B cell (primary cell): Measurements from ENCODE around the gene GPC5. TPM values are rescaled to one million over a fixed set of nuclear protein-coding genes. Genes with fewer than 3 reads are reported as not detected.
A peak's percentile ranks its signal among the peaks of the same experiment; 100 is the strongest.

Experiments
- ATAC-seq: fragments of 200-7000 bp; cut with Tn5 transposase; one replicate; pipeline ENCODE4 v1.10.0; 2021; ENCODE audit warnings: low read depth, mild to moderate bottlenecking, moderate number of reproducible peaks, moderate library complexity
- CTCF ChIA-PET: fragments of 350-600 bp; sonication (Branson Sonifier 250); formaldehyde crosslinking; loops from one replicate; lab custom pipeline; 2021; ENCODE audit warnings: antibody characterized with exemption, inconsistent platforms; lab: Charles Lee
- POLR2A ChIA-PET: fragments of 350-600 bp; sonication (Branson Sonifier 250); formaldehyde crosslinking; loops from one replicate; lab custom pipeline; 2021; ENCODE audit warnings: antibody characterized with exemption; lab: Charles Lee
- DNase-seq: peaks from one replicate; pipeline ENCODE4 v3.0.0; 2013
- H2AFZ ChIP-seq: 2 replicates; pipeline ENCODE4 v1.6.1; 2012; ENCODE audit warnings: mild to moderate bottlenecking, low read depth, low read length; ENCODE audit not compliant: insufficient read depth, poor library complexity, severe bottlenecking
- H3K27ac ChIP-seq, 2 donors: 1 replicate in 1 of 2; 2 replicates in 1 of 2; pipeline ENCODE4 v1.5.1; 2012 to 2013; ENCODE audit warnings: low read length in 2 of 2, mild to moderate bottlenecking in 2 of 2, moderate library complexity in 1 of 2
- H3K27me3 ChIP-seq, 4 experiments: fragments of 200-600 bp in 1 of 4; sonication (generic) in 1 of 4; replicated peaks in 1 of 4; 1 replicate in 2 of 4; 2 replicates in 2 of 4; pipeline versions ENCODE4 v1.6.1 to v1.7.0; 2013 to 2016; ENCODE audit warnings: low read length in 3 of 4, mild to moderate bottlenecking in 2 of 4, mixed read lengths in 1 of 4, moderate library complexity in 1 of 4; ENCODE audit not compliant: insufficient read depth in 4 of 4, control insufficient read depth in 3 of 4; ENCODE audit errors: control extremely low read depth in 1 of 4
- H3K36me3 ChIP-seq, 2 experiments: replicated peaks in 1 of 2; 1 replicate in 1 of 2; 2 replicates in 1 of 2; pipeline versions ENCODE4 v1.6.1 to v1.7.1; 2013; ENCODE audit warnings: low read length in 1 of 2; ENCODE audit not compliant: insufficient read depth in 2 of 2, control insufficient read depth in 1 of 2; ENCODE audit errors: control extremely low read depth in 1 of 2, extremely low read depth in 1 of 2
- H3K4me1 ChIP-seq, 2 donors: fragments of 200-600 bp in 1 of 2; sonication (generic) in 1 of 2; 1 replicate in 1 of 2; 2 replicates in 1 of 2; pipeline versions ENCODE4 v1.5.1 to v1.6.1; 2013 to 2017; ENCODE audit warnings: low read length in 2 of 2; ENCODE audit not compliant: control insufficient read depth in 2 of 2, insufficient read depth in 2 of 2
- H3K4me2 ChIP-seq: replicated peaks from 2 replicates; pipeline ENCODE3; 2012; ENCODE audit warnings: mild to moderate bottlenecking, low read depth, low read length; ENCODE audit not compliant: poor library complexity, severe bottlenecking
- H3K4me3 ChIP-seq, 5 experiments: fragments of 200-600 bp in 1 of 5; sonication (generic) in 1 of 5; 1 replicate in 3 of 5; 2 replicates in 2 of 5; pipeline versions ENCODE4 v1.5.1 to v1.7.0; 2011 to 2016; ENCODE audit warnings: low read length in 4 of 5, mild to moderate bottlenecking in 4 of 5, low read depth in 2 of 5, control low read depth in 1 of 5, moderate library complexity in 1 of 5; ENCODE audit not compliant: insufficient read depth in 1 of 5; ENCODE audit errors: control extremely low read depth in 1 of 5, extremely low read depth in 1 of 5
- H3K79me2 ChIP-seq: fragments of 200-600 bp; sonication (generic); one replicate; pipeline ENCODE4 v1.6.0; 2016; ENCODE audit warnings: low read length; ENCODE audit not compliant: control insufficient read depth, insufficient read depth
- H3K9ac ChIP-seq: fragments of 200-600 bp; sonication (generic); 2 replicates; pipeline ENCODE4 v1.6.1; 2017; ENCODE audit warnings: mild to moderate bottlenecking, low read length, moderate library complexity
- H3K9me3 ChIP-seq, 3 donors: one replicate each; pipeline versions ENCODE4 v1.6.1 to v1.7.1; 2013; ENCODE audit warnings: low read length in 2 of 3; ENCODE audit not compliant: control insufficient read depth in 2 of 3, insufficient read depth in 1 of 3; ENCODE audit errors: control extremely low read depth in 1 of 3
- H4K20me1 ChIP-seq: 2 replicates; pipeline ENCODE4 v1.6.0; 2012; ENCODE audit warnings: mild to moderate bottlenecking, low read length; ENCODE audit not compliant: insufficient read depth, control insufficient read depth, poor library complexity, severe bottlenecking
- H3K27ac Mint-ChIP-seq: one replicate; pipeline ENCODE4 v1.8.0; 2021; ENCODE audit warnings: mixed read lengths
- H3K27me3 Mint-ChIP-seq: one replicate; pipeline ENCODE4 v1.8.0; 2021; ENCODE audit warnings: mixed read lengths
- H3K4me1 Mint-ChIP-seq: one replicate; pipeline ENCODE4 v1.8.0; 2021; ENCODE audit warnings: mixed read lengths
- H3K4me3 Mint-ChIP-seq: one replicate; pipeline ENCODE4 v1.8.0; 2021; ENCODE audit warnings: mixed read lengths
- H3K9me3 Mint-ChIP-seq: one replicate; pipeline ENCODE4 v1.8.0; 2022; ENCODE audit warnings: mixed read lengths; ENCODE audit not compliant: insufficient read depth
- EZH2 ChIP-seq: IDR thresholded peaks from 2 replicates; pipeline ENCODE4 v1.6.1; 2012; ENCODE audit warnings: borderline replicate concordance, low read depth, mild to moderate bottlenecking, moderate library complexity, low read length; ENCODE audit not compliant: insufficient read depth, poor library complexity, severe bottlenecking
- WGBS: methylation state at CpG from one replicate; pipeline ENCODE4 v1.1.5; 2013; ENCODE audit warnings: missing lambda C conversion rate; ENCODE audit not compliant: insufficient coverage; 5-methylcytosine and 5-hydroxymethylcytosine counted together
- intact Hi-C: fragments of 100-400 bp; cut with micrococcal nuclease; formaldehyde crosslinking; loops from one replicate; pipeline ENCODE4 v1.10.0; 2022
- polyA plus RNA-seq: library from polyadenylated mRNA; depleted of rRNA; stranded (reverse); fragments of >200 nt; gene quantifications from 2 replicates; pipeline ENCODE4 v1.2.3, GENCODE V29; 2012
- total RNA-seq, 2 donors: library from RNA; stranded (reverse); fragments of 120-200 nt in 1 of 2; gene quantifications; 1 replicate in 1 of 2; 2 replicates in 1 of 2; pipeline versions ENCODE4 v1.2.3 to v1.2.4, GENCODE V29; 2013 to 2022
- TF ChIP-seq, protein P1 (sequence below): fragments of 200-600 bp; IDR thresholded peaks from one replicate; pipeline ENCODE4 v1.8.0; 2022; ENCODE audit warnings: antibody characterized with exemption, mild to moderate bottlenecking

GPC5 gene
- total and polyA plus RNA-seq, 2 donors (not counting 1 experiment from before 2014, with no cell fraction given): 0.15 to 0.30 TPM

DNA sequence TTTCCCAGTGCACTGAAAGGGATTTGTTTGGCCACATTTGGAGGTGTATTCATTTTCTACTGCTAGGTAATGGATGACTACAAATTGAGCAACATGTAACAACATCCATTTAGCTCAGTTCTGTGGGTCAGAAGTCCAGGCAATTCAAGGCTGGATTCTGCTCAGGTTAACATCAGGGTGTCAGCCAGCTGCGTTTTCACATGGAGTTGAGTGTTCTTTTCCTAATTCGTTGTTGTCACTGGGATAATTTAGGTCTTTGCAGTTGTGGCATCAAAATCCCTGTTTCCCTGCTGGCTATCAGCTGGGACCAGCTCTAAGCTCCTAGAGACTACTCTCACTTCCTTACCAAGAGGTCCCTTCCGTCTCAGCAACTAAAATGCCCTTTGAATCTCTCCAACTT, 25.5 kb upstream of the GPC5 start:
- Mint-ChIP-seq H3K27ac (no peak overlapping the region), H3K27me3 (no peaks in the 10 kb centered on the region), H3K4me3 (no peak overlapping the region), H3K9me3 (no peaks in the 10 kb centered on the region), H3K4me1 (peaks cover 4% of the 10 kb centered on the region)
- peaks cover 0 to 1% (median 0%) of the 10 kb centered on the region in 3 donors for H3K9me3 ChIP-seq
- H3K27me3 ChIP-seq: no peaks in the 10 kb centered on the region
- H2AFZ ChIP-seq: no peak overlapping the region
- H3K4me3 ChIP-seq: no peak overlapping the region
- H3K27ac ChIP-seq: no peak overlapping the region
- ATAC-seq (no peak), DNase-seq (no peak)
- 63% methylated on average over 2 of the region's 3 CpGs for WGBS
- TF ChIP-seq, protein P1, sequence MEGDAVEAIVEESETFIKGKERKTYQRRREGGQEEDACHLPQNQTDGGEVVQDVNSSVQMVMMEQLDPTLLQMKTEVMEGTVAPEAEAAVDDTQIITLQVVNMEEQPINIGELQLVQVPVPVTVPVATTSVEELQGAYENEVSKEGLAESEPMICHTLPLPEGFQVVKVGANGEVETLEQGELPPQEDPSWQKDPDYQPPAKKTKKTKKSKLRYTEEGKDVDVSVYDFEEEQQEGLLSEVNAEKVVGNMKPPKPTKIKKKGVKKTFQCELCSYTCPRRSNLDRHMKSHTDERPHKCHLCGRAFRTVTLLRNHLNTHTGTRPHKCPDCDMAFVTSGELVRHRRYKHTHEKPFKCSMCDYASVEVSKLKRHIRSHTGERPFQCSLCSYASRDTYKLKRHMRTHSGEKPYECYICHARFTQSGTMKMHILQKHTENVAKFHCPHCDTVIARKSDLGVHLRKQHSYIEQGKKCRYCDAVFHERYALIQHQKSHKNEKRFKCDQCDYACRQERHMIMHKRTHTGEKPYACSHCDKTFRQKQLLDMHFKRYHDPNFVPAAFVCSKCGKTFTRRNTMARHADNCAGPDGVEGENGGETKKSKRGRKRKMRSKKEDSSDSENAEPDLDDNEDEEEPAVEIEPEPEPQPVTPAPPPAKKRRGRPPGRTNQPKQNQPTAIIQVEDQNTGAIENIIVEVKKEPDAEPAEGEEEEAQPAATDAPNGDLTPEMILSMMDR: no peak
- no peak for TF ChIP-seq EZH2
- no peak overlapping the region for H3K9ac ChIP-seq
- H4K20me1 ChIP-seq: no peaks in the 10 kb centered on the region
- H3K4me2 ChIP-seq: no peak overlapping the region
- no peaks in the 10 kb centered on the region for H3K79me2 ChIP-seq
- POLR2A ChIA-PET: no interaction called here
- intact Hi-C loops: no loop called here
- H3K4me1 ChIP-seq: no peaks in the 10 kb centered on the region
- CTCF ChIA-PET: interaction anchor here (1.1 kb wide), 1 partner anchor 8 kb away, joined by 3 read pairs; no protein-coding TSS in a partner anchor
- no peaks in the 10 kb centered on the region for H3K36me3 ChIP-seq

DNA sequence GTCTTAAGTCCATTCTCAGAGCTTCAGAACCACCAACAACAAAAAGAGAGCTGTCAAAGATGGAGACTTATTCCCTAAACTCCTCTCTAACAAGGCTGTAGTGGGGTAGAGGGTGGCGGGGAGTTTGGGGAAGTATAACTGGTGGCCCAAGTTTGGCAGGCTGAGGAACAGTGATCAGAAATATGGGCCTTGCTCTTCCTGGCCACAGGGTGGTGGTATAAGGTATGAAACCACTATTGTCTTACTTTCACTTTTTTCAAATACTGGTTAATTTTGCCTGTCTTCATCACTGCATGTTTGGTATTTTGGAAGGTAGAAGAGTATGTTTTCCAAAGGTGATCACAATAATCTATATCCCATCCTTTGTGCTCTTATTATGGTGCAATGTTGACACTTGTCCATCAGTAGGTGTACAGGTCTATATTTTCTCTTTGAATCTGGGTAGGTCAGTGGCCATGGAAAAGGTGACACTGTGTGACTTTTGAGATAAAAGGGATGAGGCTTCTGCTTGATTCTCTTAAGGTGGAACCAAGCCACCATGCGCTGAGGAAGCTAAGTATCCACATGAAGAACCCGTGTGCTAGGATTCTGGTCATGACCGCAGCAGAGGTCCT, 23.2 kb upstream of the GPC5 start:
- H3K4me1 ChIP-seq: no peaks in the 10 kb centered on the region
- H4K20me1 ChIP-seq: no peaks in the 10 kb centered on the region
- peak; percentile 55 for DNase-seq
- CTCF ChIA-PET: interaction anchor here (0.7 to 2.6 kb wide), 3 partner anchors 13 to 344 kb away, joined by 3 to 9 read pairs (median 6); no protein-coding TSS in a partner anchor
- H3K79me2 ChIP-seq: no peaks in the 10 kb centered on the region
- no peaks in the 10 kb centered on the region for H3K36me3 ChIP-seq
- no peak overlapping the region for H3K9ac ChIP-seq
- peak; percentile 65 for ATAC-seq
- no peak overlapping the region for H3K4me2 ChIP-seq
- POLR2A ChIA-PET: no interaction called here
- no peak overlapping the region for H3K4me3 Mint-ChIP-seq
- H3K27ac Mint-ChIP-seq: no peak overlapping the region
- WGBS: 92% methylated on average over 2 of the region's 4 CpGs
- H3K27me3 Mint-ChIP-seq: no peaks in the 10 kb centered on the region
- H3K27me3 ChIP-seq: no peaks in the 10 kb centered on the region
- peak overlapping the region; percentile 16 for H2AFZ ChIP-seq
- no peak overlapping the region for H3K27ac ChIP-seq
- intact Hi-C loops: loop anchor here (1.0 kb wide), 1 partner anchor 347 kb away; no protein-coding TSS in a partner anchor
- no peaks in the 10 kb centered on the region for H3K9me3 Mint-ChIP-seq
- TF ChIP-seq, protein P1: peak; percentile 68
- TF ChIP-seq EZH2: no peak
- no peak overlapping the region for H3K4me3 ChIP-seq
- H3K4me1 Mint-ChIP-seq: peaks cover 4% of the 10 kb centered on the region
- peaks cover 0 to 1% (median 0%) of the 10 kb centered on the region in 3 donors for H3K9me3 ChIP-seq
